DMS153 treated with DMSO at 0.1 percent for 48 hours (cell line): ENCODE measurements around the gene GRIN2A.

Source experiments
- DNase-seq: peaks from one replicate; lab custom pipeline; 2025; ENCODE audit not compliant: unreplicated experiment; lab: John Stamatoyannopoulos, UW

The GRIN2A gene

DNA sequence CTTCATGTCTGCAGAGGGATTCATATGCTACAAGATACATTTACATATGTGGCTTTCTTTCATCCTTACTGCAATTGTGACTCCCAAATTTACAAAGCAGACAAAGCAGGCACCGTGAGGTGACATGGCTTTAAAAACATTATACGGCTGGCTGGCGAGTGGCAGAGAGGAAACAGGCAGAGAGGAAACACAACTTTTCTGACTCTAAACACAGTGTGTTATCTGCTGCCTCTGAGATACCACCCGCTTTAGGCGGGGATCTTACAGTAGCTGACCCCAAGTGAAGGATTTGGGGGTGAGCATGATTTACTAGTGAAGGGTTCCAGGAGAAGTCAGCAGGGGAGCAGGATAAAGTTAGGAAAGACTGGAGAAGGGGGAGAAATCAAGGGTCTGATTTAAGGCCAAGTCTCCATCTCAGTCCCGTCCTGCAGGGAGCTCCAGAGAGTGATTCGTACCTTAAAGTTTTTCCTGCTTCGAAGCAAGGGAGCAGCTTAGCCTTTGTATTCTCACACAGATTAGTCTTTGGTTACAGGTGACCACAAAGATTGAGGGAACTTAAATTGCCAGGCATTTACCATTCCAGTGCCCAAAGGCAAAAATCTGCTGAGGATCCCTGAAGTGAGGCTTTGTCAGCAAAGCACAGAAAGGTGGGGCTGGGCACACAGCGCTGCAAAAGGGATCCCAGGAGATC, 355.0 kb downstream of the GRIN2A start:
- no peak for DNase-seq

DNA sequence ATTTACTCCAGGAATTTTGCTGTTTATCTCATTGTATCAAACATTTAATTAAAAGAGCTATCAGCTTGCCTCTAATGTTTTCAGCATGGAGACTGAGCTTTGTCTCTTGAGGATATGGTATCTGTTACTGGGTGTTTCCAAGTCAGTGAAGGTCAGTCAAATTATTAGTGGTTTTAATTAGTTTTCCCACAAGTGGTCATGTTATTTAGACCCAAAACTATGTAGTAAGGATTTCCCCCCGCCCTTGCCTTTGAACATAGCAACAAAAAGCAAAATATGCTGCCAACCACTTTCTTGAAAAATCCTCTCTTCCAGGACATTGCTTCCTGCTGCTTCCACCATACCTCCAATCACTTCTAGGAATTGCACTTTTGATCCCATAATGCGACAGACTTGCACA, 355.6 kb downstream of the GRIN2A start:
- DNase-seq, result no peak

DNA sequence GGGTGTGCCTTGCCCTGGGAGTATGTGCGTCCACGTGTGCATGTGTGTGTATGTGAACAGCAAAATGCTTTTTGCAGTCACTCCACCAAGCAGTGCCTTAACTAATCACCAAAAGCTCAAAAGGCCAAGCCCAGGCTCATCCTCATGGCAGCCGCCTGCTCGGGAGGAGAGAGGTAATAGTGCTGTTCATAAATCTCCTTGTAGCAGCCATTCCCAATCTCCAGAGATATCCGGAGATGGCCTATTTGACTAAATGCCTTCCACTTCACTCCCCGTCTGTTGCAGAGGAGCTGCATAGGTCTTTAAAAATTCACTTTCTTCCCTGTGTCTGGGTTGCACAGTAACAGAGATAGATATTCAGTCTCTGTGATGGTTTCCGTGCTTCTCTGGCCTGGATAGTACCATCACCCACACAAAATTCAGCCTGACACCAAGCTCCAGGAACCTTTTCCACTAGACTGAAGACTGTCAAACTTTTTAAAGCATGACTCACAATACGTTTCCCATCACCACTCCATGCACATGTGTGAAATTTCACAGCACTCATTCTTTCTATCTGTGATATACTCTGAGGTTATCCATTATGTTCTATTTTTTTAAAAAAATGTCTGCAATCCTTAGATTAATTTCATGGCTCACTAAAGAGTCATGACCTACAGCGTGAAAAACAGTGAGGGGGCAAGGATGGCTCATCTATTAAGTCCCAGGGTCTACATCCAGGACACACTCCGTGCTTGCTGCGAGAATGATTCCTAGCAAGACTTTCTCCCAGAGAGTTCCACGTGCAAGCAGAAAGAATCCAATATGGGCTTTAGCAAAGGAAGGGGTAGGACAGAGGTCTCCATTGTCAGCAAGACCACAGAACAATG, 357.8 kb downstream of the GRIN2A start:
- no peak for DNase-seq

DNA sequence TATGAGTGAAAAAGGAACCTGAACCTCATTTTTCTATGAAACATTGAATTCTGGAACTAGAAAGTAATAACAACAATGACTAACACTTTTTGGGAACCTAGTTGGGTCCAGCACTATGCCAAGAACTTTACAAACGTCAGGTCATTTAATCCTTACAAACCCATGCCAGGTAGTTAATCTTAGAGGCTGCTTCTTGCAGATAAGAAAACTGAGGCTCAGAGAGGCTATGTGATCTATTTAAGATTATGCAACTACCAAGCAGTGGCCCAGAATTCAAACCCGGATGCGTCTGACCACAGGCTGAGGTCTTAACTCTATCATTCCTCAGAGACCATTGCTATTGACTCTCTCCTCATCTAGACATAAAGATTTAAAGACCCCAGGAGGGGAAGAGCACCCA, 358.7 kb downstream of the GRIN2A start:
- no peak for DNase-seq

DNA sequence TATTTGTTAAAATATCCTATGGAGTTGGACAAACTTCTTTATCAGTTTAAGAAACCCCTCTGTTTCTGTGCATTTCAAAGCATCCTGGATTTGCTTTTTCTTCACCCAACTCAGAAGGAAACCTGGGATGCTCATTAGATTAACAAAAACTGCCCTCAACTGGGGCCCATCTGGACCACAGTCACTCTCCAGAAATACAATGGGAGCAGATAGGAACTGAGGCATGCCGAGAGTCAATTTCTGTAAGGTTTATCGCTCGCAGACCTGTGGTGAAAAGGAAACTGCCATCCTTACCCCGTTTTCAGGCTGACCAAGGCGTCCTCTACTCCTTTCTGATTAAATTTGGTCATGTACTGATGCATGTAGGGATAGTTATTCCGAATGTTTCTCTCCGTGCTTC, 360.3 kb downstream of the GRIN2A start:
- DNase-seq, result no peak

DNA sequence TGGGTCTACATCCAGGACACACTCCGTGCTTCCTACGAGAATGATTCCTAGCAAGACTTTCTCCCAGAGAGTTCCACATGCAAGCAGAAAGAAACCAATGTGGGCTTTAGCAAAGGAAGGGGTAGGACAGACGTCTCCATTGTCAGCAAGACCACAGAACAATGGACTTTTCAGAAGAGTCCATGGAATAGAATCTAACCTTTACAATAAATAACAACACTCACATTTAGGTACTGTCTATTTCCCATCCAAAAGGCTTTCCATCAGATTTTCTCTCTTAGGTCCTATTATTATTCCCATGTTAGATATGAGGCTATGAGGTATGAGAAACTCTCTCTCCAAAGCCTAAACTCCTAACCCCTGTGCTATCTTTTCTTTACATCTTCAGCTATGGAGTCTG, 360.9 kb downstream of the GRIN2A start:
- no peak for DNase-seq

DNA sequence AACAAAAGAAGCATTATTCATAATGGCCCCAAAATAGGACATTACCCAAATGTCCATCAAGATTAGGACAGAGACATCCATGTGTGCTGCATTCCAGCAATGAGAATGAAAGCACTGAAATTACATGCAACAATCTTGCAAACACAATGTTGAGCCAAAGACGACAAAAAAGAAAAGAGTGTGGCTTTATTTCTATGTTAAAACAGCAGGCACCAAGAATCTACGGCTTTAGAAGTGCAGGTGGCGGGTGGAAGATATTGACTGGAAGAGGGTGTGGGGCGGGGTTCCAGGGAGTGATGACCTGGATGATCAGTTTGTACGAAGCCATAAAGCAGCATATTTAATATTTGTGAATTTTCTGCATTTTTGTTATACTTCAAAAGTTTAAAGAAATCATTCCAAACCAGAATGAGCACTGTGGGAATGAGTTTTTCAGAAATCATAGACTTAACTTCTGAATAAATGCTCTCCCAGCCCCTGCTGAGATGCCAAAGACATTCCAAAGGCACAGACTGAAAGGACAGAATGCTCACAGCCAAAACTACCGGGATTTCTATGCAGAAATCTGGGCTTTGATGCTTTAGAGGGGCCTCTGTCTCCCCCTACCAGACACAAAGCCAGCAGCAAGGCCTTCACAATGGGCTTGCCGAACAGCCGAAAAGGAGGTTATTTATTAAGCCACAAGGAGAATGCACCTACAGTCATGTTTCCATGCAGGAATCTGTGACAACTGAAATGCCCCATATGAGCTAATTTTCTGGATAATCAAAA, 361.6 kb downstream of the GRIN2A start:
- no peak for DNase-seq

DNA sequence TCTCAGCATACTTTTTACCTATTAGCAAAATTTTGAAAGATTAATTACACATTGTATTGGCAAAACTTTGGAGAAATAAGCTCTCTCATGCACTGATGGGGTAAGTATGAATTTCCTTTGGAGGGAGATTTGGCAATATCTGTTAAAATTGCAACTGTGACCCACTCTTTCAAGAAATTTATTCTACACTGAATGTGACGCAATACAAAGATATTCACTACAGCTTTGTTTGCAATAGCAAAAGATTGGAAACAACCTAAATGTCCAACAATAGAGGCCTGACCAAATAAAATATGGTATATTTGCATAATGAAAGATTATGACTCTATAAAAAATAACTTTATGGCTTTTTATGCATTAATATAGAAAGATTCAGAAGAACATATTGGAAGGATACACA, 363.5 kb downstream of the GRIN2A start:
- no peak for DNase-seq

DNA sequence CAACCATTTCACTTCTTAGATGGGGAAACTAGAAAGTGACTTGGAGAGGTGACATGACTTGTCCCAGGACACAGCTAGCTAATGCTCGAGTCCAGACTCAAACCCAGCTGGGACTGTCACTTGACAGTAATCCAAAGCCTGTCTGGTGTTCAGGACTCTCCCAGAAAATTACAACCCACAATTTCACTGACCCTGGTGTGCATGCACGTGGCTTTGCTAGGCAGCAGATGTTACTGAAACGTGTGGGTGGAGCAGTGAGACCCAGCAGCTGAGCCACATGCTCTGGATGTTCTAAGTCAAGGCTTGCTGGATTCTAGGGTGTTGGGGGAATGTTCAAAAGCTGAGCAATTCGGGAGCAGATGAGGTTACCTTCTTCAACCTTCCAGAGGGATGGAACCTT, 364.6 kb downstream of the GRIN2A start:
- DNase-seq, result no peak

DNA sequence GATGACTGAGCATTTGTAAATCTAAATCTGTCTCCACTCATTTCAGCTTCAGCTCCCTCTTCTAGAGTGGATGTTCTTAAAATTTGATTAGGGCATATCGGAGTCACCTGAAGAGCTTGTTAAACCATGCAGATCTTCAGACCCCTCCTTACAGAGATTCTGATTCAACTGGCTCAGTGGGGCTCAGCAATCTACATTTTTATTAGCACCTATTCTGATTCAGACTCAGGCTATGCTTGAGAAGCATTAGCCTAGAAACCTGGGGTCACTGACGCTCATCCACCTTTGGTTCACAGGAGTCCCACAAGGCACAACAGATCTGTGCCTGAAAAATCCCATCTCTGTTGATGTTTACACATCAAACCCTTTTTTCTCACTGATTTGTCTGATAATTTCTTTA, 365.6 kb downstream of the GRIN2A start:
- DNase-seq, result no peak

DNA sequence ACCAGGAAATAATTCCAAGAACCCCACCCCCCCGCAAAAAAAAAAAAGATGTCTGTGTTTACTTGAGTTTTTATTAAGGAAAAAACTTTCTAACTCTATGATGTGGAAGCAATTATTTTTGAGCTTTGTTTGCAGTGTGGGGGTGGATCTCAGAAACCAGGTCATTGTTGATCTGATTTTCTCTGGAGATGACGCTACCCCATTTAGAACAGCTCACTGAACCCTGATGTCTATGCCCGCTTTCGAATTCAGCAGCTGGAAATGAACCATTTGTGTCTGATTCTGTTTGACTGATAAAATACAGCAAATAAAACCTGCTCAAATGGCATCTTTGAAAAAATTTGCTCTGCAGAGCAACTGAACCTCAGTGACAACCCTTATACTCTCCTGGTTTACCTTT, 368.6 kb downstream of the GRIN2A start:
- DNase-seq, result no peak

DNA sequence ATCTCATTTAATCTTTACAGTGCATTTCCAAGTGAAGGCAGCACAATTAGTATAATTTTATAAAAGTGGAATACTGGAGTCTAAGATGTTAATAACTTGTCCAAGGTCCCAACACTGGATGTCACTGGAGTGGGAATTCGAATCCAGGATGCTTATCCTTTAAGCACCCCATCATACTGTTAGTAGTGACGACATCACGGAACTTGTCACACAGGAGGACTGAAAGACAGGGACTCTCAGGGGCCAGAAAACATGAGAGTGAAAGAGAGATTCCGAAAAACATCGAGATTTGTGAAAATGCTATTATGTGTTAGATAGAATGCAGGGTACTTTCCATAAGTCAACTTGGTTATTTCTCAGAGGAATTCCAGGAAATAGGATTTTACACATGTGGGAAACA, 374.0 kb downstream of the GRIN2A start:
- no peak for DNase-seq

DNA sequence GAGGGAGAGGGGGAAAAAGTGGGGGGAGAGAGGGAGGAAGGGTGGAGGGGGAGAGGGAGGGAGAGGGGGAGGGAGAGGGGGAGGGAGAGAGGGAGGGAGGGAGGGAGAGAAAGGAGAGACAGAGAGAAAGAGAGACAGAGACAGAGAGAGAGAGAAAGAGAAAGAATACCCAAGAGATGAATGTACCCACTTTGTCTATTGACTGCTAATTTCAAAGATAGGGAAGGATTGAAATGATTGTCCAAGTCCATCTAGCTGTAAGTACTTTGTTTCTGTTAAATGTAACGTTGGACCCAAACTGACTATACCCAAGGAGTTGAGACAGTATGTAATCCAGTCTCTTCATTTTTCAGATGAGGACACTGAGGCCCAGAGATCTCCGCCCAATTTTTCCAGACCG, 374.9 kb downstream of the GRIN2A start:
- no peak for DNase-seq

DNA sequence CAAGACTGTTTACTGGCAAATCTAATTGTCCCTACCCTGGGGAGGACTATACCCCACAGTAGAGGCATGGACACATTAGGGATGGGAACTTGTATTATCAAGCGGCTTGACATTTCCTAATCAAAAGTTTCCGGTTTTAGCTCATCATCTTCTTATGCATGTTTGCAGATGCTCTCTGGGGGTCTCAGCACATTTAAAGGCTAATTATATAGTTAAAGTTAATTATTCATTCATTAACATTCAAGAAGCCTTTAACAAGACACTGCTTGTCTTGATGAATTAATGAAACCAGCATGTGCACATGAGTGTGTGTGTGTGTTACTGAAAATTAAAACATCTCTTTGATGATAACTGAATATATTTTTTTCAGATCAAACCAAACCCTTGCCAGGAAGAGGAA, 377.1 kb downstream of the GRIN2A start:
- no peak for DNase-seq

DNA sequence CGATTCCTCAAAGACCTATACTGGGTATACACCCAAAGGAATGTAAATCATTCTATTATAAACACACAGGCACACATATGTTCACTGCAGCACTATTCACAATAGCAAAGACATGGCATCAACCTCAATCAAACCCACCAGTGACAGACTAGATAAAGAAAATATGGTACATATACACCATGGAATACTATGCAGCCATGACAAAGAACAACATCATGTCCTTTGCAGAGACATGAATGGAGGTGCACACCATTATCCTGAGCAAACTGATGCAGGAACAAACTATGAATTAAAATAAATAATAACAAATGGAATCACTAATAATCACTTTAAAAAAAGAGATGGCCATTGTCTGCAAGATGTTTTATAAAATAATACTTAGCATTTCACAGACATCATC, 380.1 kb downstream of the GRIN2A start:
- DNase-seq, result no peak

DNA sequence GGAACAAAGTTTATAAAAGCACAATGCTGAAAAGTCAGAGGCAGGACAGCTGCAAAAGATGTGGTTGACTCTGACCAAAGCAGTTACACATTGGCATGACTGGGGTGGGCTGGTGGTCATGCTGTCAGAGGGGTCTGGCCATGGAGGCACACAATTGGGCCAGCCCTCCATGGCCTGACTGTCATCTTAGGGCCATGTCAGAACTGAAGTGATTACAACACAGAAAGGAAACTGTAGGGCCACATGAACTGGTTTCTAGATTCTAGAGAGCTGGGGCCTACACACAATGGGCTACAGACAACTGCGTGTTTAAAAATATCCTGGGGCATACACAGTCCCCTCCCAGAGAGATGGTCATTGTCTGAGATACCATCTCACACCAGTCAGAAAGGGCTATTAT, 380.6 kb downstream of the GRIN2A start:
- DNase-seq, result no peak

DNA sequence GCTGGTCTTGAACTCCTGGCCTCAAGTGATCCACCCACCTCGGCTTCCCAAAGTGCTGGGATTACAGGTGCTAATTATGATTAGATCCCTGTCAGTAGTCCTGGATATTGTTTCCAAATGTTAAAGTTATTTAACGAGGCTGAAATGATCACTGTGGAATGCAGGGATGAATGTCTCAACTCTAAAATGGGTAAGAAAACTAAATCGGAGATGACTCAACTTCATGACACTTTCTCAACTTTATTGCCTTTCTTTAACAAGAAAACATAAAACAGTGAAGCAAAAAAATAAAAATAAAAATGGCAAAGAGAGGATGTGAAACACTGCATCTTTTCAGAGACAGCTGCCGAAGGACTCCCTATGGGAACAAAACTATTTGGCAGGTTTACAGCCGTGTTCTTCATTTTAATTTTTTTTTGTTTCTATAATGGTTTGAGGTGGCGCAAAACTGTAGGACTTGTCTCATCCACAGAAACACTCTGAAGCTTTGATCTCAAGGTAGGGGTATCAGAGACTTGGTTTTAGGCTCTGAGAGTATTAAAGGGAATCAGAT, 382.0 kb downstream of the GRIN2A start:
- DNase-seq, result no peak

DNA sequence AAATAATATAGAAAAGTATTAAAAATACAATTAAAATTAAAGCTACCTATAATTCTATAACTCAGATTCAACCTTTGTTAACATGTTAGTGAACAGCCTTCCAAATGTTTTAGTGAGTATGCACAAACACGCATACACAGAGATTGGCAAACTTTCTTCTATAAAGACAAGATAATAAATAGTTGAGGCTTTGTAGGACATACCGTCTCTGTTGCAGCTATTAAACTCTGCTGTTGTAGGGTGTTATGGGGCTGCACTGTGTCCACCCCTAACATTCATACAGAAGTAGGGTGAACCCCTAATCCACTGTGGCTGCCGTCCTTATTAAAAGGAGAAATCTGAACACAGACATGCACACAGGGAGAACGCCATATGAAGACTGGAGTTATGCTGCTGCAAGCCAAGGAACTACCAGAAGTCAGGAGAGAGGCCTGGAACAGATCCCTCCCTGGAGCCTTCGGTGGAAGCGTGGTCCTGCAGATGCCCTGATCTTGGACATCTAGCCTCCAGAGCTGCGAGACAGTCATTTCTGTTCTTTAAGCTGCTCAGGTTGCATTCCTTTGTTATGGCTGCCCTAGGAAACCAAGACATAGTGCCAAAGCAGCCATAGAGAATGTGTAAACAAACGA, 383.2 kb downstream of the GRIN2A start:
- DNase-seq, result no peak

DNA sequence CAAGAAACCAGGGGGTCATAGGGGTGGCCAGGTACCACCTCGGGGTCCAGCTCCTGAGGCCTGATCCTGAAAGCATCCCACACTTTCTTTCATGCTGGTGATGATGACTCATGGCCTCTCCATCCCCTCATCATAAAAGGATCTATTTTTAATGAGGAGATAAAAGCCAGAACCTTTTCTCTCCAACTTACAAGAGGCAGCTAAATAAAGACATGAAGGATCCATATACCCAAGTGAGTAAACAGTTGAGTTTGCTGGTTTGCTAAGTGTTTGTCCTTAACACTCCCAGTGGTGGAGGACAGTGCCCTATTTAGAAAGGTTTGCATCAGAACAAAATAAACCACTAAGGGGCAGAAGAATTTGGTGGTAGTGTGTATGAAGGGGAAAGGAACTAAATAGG, 383.8 kb downstream of the GRIN2A start:
- DNase-seq, result peak; percentile 38

DNA sequence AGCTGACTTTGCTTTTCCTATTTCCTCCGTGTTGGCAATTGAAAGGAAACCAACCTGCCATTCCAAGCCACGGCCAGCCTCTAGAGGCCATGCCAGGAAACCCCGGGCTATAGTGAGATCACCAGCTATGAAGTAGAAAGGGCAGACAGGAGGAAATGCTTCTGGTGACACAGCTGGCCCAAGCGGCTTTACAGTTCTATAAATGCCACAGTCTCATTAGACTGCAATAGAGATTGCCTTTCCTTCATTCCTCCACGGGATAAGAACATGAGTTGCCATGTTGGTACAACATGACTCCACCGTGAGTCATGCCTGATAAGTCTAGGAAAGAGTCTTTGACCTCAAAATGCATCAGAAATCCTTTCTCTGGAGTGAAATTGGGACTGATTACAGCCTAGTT, 384.9 kb downstream of the GRIN2A start:
- DNase-seq, result peak; percentile 31

DNA sequence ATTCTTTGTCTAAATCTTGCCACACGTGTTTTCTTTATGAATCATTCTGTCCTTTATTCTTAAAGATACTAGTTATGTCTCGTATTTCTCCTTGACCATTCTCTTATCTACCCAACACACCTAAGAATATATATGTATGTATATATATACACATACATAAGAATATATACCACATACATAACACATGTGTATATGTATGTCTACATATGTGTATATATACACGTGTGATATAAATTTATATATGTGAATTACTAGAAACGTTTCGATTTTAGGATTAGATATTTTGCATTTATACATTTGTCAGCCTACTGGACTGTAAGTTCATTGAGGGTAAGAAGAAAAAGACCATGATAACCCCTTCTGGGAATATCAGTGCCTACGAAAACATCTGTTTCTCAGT, 388.6 kb downstream of the GRIN2A start:
- no peak for DNase-seq
